SU-DHL-6 (cell line): ENCODE measurements around the gene HIPK3.

ENCODE experiments used
- CTCF ChIP-seq: fragments of 200-600 bp; sonication (generic); IDR thresholded peaks from one replicate; pipeline ENCODE4 v1.5.1; 2017; ENCODE audit warnings: antibody characterized with exemption, mild to moderate bottlenecking, low read length, moderate library complexity; ENCODE audit not compliant: insufficient read depth, poor library complexity, severe bottlenecking
- EZH2phosphoT487 ChIP-seq: fragments of 200-600 bp; sonication (generic), shearing (Covaris generic); conservative IDR thresholded peaks from 2 replicates; pipeline ENCODE4 v1.6.1; 2018; ENCODE audit warnings: mild to moderate bottlenecking, antibody characterized with exemption, low read length, moderate library complexity, mixed read lengths

DNA sequence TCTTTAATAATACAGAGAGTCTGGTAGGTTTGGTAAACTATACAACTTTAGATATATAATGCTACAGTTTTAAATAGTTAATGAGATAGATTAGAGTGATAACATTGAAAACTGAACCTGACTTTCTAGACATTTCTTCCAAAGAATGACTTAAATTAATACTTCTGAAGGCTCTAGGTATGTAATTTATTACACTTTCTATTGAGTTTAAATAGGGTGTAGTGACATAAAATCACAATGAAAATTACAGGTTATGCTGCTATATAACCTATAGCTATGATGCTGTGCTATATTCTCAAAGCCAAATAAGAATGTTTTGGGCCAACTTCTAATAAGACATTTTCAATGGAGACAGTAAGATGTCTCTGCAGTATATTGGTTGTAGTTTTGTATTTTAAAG is 7.7 kb downstream of the HIPK3 start:
- TF ChIP-seq CTCF = no peak
- no peak for TF ChIP-seq EZH2phosphoT487
